Left kidney (tissue), 2 donors: Measurements from ENCODE around the gene RAD18. TPM values are rescaled to one million over a fixed set of nuclear protein-coding genes. Genes with fewer than 3 reads are reported as not detected.

Experiments used
- DNase-seq: peaks from one replicate; pipeline ENCODE4 v3.0.0-alpha.2; 2013
- polyA plus RNA-seq: library from polyadenylated mRNA; unstranded; fragments of 120-200 nt; gene quantifications from one replicate; pipeline ENCODE4 v1.2.1, GENCODE V29; 2013; ENCODE audit not compliant: insufficient read length

The RAD18 gene
- polyA plus RNA-seq, 1 donor: 15.7 TPM

DNA sequence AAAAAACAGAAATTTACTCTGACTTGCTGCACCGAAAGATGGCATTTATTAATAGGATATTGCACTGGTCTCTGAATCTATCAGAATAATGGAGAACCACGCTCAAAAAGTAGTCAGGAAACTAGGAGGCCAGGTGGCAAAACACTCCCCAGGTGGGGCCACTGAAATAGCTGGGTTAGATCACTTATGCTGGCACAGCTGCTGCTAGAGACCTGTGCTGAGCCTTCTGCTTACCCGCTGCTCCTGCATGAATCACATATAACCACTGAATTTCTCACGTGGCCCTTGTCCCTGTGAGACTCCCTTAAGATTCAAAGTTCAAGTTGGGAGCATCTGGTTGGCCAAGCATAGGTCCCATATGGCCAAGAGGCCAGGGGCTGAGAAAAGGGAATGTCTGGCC is 127.9 kb downstream of the RAD18 start:
- no peak for DNase-seq

DNA sequence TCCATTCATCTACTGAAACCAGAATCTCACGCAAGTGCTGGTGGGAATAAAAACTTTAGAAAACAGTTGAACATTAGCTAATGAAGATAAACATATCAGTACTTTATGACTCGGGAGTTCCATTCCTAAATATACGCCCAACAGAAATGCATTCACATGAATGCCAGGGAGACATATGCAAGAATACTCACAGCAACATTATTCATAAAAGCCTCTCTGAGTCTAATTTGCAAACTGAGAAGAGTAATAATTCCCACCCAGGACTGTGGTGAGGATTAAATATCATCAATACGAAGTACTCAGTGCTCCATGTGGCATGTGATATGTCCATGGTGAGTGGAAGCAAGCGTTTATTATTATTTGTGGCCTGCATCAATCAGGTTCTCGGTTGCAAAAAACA is 128.3 kb downstream of the RAD18 start:
- DNase-seq: no peak

- no peak for DNase-seq
Measured at GRCh38 chr3:8827641-8828040, 135.6 kb downstream of the RAD18 start.

Other genes starting within 250 kb of the RAD18 start
- gene CAV3, start 229.7 kb downstream of the RAD18 start, polyA plus RNA-seq: 0.48 TPM
- 1.8 TPM for gene OXTR, start 193.9 kb downstream of the RAD18 start, polyA plus RNA-seq